NCI-H1930 (cell line): Measurements from ENCODE around the gene TAF11.
"Not testable (repeated sequence)": the region's sequence is repeated elsewhere in the genome, so short reads cannot be mapped to it uniquely, and the experiment has no call there.

Source experiments
- DNase-seq, 2 experiments: peaks; one replicate each; lab custom pipeline; 2025; lab: John Stamatoyannopoulos, UW

The TAF11 gene

DNA sequence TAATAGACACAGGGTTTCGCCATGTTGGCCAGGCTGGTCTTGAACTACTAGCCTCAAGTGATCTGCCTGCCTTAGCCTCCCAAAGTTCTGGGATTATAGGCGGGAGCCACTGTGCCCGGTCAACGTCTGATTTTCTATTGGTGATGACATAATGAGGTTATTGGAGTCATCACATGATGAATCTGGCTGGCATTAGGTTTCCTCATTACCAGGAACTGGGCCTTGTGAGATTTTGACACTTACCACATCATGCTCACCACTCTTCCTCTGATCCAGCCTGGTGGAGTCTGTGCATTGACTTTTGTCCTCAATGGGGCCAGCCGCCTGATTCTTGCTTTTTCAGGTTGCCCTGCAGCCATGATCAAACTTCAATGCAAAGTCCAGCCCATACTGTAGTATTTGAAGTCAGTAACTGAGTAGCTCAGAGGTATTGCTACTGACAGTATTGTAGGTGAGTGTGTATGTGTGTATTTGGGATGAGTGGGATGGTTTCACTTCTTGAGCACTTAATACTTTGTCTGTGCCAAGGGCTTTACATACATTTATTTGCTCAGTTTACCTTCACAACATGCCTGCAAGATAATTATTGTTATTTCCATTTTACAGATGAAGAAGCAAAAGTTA is 17.3 kb upstream of the TAF11 start:
- DNase-seq = no peak

DNA sequence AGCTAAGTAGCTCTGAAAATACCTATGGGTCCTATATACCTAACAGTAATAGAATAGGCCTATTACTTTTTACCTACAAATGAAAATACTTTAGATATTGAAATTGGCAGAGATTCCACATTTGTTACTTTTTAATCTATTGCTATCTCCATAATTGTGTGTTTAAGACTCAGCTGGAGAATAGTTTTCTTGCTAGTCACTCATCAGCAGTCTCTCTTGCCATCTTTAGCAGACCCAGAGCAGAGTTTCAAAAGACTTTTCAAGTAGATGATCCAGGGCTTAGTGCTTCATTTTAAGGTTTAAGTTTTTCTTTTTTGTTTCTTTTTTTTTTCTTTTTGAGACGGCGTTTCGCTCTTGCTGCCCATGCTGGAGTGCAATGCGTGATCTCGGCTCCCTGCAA is 14.1 kb upstream of the TAF11 start:
- DNase-seq = no peak

DNA sequence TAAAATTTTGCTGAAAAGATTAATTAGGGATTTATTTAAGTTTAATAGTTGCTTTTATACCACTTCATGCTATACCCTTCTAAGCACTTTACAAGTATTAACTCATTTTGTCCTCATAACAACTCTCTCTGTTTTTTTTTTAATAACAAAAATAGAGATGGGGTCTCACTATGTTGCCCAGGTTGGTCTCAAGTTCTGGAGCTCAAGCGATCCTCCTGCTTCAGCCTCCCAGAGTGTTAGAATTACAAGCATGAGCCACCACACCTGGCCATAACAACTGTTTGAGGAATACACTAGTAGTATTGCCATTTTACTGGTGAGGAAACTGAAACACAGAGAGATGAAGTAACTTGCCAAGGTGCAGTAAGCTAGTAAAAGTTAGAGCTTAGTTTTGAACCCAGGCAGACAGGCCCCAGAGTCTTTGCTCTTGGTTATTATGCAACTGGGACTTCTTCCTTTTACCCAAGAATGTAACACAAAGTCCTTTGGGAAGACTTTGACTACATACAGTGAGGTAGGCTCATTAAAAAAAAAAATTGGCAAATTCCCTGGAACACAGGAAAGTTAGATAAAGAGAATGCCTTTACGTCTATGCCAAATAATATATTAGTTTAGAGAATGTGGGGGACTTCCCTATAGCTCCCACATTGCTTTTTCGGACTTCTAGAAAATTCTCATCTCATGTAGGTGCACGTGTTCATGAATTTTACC is 12.6 kb upstream of the TAF11 start:
- DNase-seq = no peak

DNA sequence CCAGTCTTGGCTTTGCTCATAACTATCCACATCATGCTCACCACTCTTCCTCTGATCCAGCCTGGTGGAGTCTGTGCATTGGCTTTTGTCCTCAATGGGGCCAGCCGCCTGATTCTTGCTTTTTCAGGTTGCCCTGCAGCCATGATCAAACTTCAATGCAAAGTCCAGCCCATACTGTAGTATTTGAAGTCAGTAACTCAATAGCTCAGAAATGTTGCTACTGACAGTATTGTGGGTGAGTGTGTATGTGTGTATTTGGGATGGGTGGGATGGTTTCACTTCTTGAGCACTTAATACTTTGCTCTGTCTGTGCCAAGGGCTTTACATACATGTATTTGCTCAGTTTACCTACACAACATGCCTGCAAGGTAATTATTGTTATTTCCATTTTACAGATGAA is 11.9 kb upstream of the TAF11 start:
- DNase-seq = not testable (repeated sequence)

DNA sequence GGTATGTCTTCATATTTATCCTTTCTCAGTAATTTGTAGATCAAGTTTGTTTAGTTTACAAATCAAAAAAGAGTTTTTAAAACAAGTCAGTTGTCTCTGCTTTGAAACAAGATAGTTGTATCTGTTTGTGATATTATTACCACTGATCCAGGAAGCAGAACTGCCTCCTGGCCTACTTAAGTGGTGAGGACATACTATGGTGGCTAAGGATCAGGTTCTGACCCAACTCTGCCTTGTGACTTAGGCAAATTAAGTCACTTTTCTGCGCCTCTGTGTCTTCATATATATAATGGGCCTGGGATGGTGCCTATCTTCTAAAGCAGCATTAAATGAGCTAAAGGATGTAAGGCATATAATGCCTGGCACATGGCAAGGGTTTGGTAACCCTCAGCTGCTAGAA is 9.9 kb upstream of the TAF11 start:
- DNase-seq = no peak

DNA sequence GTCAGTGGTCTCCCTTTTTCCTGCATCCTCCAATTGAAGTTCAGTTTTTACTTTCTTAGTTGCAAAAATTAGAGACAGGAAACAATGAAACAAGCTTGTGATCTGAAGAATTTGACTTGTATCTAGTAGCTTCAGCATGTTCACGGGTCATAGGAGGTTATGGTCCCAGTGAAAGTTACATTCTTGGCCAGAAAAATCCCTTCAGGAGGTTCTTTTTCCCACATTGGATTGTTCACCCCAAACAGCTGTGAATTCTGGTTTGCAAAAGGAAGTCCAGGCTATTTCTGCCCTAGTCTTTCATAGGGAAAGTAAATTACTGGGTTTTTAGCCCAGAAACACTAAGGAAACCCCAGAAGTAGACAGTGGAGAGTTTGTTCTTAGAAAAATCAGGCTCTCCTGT is 9.3 kb upstream of the TAF11 start:
- no peak for DNase-seq

DNA sequence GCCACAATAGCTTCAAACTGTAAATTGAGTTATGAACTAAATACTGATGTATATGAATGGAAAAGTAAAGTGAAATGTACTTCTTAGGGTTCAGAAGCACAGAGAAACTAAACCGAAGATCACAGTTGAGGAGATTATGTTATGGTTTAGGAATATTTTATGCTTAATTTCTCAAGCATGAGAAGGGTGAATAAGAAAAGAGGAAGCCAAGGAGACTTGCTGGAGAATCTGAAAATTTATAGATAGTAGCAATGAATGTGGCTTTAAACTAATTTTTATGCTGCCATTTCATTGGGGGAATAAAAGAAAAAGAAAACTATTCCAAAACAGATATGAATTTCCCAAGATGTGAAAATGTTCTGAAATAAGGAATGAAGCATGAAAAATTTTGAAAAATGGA is 6.9 kb upstream of the TAF11 start:
- DNase-seq = no peak

DNA sequence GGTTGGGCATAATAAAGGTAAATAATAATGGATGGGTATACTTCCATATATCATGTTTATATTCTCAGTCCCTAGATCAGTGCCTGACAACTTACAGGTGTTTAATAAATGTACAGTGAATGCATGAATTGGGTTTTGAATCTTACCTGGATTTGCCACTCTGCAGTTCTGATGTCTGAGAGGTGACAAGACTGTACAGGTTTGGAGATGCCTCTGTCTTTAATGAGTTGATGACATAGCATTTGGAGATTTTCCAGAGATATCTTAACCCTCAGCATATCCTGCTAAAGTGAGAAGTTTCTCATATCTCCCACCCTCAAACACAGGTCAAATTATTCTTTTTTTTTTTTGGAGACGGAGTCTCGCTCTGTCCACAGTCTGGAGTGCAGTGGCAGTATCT is 3.5 kb upstream of the TAF11 start:
- no peak for DNase-seq

DNA sequence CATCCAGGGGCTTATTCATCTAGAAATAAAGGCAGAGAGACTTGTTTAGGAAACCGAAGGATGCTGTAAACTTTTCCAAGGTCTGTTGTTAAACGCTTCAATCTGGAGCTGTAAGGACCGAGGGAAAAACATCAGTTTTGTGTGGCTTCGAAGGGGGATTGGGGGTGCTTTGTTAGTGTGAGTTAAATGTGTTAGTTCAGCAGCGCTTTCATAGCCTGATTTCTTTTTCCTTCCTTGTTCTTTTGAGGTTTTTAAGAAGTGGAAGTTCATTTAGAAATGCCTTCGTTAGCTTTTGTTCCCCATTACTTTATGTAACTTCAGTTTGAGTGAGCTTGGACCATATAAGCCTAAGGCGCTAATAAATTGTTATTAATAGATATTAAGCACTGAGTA is 2.7 kb upstream of the TAF11 start:
- DNase-seq = no peak

DNA sequence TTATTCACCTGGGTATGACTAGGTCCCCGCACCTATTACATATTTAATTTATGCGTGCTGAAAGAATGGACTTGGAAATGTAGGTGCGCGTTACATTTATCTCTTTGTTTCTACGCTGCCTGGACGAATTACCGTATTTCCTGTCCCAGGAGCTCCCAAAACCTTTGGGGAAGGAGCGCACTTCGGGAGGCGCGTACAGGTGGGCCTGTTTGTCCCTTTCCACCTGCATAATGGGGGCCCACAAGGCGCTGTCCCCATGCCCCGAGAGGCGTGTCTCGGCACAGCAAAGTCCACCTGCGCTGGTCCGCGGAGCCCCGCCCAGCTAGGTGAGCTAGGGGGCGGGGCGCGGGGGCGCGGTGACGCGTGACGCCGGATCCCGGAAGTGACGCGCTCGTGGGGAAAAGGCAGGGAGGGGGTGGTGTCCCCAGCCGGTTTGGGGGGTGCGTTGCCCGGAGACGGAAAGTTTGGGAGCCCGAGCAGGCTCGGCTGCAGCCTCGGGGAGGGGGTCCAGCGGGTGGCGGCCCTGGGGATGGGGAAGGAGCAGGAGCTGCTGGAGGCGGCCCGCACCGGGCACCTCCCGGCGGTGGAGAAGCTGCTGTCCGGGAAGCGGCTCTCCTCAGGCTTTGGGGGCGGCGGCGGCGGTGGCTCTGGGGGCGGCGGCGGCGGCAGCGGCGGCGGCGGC is 1.2 kb upstream of the TAF11 start, which contains the start of gene ANKS1A:
ANKS1A (plus strand) TSS at position 382 of the 682 bp plus-strand sequence; CDS start at position 530, 148 bp downstream.
- peak; percentile 76 to 86 for DNase-seq

DNA sequence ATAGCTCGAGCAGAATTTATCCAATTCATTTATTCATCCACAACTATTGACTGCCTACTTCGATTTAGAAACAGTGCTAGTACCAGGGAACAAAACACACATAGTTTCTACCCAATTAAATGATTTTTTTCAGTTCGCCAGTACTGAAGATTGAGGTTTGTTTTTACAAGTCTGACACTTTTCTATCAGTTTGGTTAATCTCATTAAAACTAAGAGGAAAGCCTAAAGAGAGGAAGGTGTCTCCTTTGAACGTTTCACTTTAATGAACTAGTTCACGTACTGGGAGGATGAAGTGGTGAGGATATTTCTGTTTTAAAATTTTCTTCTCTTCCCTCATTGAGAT is 643 bp upstream of the TAF11 start:
- no peak for DNase-seq

DNA sequence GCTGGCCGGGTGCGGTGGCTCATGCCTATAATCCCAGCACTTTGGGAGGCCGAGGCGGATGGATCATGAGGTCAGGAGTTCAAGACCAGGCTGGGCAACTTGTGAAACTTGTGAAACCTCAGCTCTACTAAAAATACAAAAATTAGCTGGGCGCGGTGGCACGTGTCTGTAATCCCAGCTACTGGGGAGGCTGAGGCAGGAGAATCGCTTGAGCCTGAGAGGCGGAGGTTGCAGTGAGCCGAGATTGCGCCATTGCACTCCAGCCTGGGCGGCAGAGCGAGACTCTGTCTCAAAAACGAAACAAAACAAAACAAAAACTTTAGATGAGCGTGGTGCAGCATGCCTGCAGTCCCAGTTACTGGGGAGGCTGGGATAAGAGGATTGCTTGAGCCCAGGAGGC is 2.0 kb downstream of the TAF11 start:
- DNase-seq = not testable (repeated sequence)

DNA sequence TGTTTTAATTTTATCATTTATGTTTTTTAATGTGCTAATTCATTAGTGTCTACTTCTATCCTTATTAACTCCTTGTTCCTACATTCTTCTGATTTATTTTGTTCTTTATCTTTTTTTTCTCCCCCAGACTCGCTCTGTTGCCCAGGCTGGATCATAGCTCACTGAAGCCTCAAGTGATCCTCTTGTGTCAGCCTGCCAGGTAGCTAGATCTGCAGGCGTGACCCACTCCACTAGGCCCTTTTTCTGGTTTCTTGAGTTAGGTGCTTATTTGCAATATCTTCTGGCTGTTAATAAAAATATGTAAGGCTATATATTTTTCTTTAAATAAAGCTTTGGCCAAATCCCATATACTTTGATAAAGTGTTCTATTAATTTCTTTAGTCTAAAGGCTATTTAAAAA is 2.8 kb downstream of the TAF11 start:
- DNase-seq = no peak

DNA sequence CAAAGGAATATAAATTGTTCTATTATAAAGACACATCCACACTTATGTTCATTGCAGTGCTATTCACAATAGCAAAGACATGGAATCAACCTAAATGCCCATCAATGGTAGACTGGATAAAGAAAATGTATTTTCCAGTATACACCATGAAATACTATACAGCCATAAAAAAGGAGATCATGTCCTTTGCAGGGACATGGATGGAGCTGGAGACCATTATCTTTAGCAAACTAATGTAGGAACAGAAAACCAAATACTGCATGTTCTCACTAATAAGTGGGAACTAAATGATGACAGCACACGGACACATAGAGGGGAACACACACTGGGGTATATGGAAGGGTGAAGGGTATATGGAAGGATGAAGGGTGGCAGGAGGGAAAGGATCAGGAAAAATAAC is 3.8 kb downstream of the TAF11 start:
- DNase-seq = not testable (repeated sequence)

DNA sequence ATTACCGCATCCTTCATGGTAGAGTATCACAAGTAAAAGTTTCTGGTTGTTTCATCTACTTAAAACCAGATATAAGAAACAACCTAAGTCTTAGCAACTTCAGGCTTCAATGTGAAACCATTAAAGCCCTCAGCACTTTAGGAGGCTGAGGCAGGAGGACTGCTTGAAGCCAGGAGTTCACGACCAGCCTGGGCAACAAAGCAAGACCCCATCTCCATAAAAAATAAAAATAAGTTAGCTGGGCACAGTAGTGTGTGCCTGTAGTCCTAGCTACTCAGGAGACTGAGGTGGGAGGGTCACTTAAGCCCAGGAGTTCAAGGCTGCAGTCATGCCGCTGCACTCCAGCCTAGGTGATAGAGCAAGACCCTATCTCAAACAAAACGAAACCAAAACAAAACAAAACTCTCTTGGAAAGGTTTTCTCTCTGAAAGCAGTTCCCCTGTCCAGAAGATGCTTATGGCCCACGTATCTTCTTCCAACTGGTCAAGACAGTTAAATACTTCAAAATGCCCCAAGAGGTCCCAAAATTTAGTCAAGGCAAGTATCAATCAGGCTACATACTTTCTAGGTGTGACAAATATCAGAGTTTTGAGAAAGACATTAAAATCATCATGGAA is 9.9 kb downstream of the TAF11 start:
- DNase-seq = no peak

DNA sequence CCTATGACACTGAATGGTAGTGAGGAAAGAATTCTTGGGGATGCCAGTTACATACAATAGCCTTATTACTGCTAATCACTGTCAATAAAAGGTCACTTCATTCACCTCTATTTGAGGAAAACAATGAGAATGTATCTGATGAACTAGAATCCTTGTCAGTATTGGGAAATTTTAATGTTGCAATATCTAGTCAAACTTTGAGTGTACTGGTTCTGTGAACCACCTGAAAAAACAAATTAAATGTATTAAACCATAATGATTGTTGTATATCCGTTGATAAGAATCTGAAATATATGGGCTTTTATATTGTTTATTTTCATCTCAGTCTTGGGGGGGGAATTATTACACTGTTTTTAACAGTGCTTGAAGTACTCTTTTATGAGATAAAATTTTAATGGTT is 10.6 kb downstream of the TAF11 start:
- DNase-seq = no peak

DNA sequence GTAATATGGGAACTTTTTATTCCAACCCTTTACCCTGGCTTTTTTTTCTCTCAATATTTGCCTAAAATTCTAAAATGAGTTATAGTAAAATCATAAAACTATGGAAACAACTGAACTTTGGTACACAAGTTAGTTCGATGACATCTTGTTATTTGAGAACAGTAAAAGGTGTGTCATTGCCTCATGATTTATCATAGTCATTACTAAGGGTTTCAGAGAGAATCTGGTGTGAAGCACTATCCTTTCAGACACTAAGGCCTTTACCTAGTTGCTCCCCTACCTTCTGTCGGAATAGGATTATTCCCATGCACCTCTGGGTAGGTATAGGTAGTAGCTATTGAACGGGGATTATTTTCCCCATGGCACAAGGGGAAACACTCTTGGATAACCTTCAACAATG is 11.4 kb downstream of the TAF11 start:
- no peak for DNase-seq

DNA sequence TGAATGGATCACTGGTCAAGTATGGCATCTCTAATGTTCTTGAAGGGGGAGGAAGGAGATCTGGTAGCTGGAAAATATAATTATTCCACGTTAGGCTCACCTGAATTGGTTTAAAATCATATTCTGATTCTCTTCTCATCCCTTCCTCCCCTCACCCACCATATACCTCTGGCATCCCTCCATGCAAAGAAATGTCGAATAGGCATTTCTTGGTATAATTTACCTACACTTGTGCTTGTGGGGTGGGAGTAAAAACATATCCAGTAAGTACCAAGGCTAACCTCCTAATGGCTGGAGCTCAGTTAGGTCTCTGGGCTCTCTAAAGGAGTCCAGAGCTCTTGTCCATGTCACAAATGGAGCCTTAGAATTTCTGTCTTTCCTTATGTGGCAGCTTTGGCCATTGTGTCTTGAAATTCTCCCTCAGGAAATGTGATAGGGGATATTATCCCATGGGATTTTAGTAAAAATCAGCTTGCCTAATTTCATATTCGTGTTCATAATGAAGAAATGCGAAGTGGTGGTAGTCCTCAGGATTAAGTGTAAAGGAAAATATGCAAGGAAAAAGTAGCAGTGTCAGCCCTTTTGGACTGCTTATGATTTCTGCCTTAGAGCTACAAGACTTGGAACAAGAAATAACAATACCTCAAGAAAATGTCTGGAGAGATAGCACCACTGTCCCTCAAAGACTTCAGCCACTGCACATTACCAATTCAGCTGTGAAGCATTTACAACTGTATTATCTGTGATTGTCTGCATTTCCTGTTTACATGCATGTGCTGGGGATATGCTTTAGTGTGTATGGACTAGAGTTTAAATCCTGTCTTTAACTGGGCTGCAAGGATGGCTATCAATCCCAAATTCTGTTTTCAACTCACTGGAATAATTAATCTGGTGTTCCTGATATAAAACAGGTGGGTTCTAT is 12.3 kb downstream of the TAF11 start:
- DNase-seq = no peak

DNA sequence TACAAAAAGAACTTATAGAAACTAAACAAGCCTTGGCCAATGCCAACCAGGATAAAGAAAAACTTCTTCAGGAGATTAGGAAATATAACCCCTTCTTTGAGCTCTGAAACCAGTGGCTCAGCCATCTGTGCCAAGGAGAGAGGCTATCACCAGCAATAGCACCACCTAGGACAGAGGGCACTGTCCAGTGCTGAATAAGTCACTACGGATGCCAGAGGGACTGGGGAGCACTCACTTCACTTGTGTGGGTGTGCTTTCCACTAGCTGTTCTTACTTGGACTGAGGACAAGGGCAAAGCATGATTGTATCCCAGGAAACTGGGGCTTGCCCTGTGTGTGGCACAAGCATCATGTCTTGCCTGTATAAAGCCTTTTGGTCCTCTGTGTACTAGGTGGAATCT is 15.5 kb downstream of the TAF11 start:
- DNase-seq = no peak

DNA sequence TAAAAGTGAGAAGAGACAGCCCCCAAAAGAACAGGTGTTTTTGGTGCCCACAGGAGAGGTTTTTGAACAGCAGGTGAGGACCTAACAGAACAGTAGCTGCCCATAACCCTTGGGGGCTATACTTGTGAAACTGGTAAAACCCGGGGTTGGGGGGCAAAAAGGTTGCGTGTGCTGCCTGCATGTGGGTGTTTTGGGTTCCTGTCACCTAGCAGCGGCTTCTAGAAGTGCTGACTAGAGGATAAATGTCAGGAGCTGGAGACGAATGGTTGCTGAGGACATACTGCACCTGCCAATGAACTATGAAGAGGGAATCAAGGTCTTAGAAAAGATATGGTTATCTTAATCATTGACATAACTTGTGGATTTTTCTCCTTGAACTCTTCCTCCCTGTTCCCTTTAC is 16.0 kb downstream of the TAF11 start:
- no peak for DNase-seq

DNA sequence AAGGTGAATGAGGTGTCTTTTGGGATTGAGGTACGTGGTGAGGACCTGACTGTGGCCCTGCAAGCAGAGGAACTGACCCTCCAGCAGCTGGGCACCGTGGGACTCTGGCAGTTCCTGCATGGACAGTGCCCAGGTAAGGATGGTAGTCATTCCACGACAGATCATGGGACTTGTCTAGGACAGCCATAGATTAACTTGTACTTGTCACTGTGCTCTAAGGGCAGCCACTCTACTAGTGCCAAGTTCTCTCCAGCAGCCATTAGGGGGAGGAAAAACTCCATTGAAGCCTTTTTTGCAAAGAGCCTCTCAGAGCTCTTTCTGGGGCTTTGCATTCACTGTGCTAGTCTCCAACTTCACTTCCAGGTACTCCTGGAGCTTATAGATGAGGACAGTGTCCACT is 20.4 kb downstream of the TAF11 start:
- DNase-seq = no peak

DNA sequence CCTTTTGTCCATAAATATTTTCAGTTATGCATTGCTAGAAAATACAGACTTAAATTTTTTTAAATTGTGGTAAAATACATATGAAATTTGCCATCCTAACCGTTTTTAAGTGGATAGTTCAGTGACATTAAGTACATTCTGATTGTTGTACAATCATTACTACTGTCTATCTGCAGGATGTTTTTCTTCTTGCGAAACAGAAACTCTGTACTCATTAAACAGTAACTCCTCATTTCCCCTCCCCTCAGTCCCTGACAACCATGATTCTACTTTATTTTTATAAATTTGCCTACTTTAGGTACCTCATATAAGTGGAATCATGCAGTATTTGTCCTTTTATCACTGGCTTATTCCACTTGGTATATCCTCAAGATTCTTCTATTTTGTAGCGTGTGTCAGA is 21.3 kb downstream of the TAF11 start:
- no peak for DNase-seq
